ENCODE results near the gene FAM149B1.
"Not testable (repeated sequence)": the region's sequence is repeated elsewhere in the genome, so short reads cannot be mapped to it uniquely, and the experiment has no call there.

The FAM149B1 gene

GRCh38 chr10:73167783-73168464 is at the start of gene FAM149B1, which contains the start of gene ECD:
Gene FAM149B1, plus strand, starts transcription at chr10:73168119. Its CDS starts 221 bp downstream, at chr10:73168340.
Gene ECD, minus strand, starts transcription at chr10:73168008. Its CDS starts 4,071 bp downstream, at chr10:73163937.
- DNase-seq, result peak; percentile 94

GRCh38 chr10:73119457-73119856 is 48.5 kb upstream of the FAM149B1 start:
- DNase-seq, result no peak

- DNase-seq, result no peak
Observed at GRCh38 chr10:73119952-73120351, 48.0 kb upstream of the FAM149B1 start.

GRCh38 chr10:73126343-73126742 is 41.6 kb upstream of the FAM149B1 start:
- DNase-seq, result no peak

- no peak for DNase-seq
Observed at GRCh38 chr10:73131301-73131700, 36.6 kb upstream of the FAM149B1 start.

GRCh38 chr10:73131913-73132686 is 35.8 kb upstream of the FAM149B1 start:
- DNase-seq, result no peak

- DNase-seq, result no peak
Observed at GRCh38 chr10:73134727-73135126, 33.2 kb upstream of the FAM149B1 start.

GRCh38 chr10:73136627-73137026 is 31.3 kb upstream of the FAM149B1 start:
- no peak for DNase-seq

GRCh38 chr10:73139251-73139650 is 28.7 kb upstream of the FAM149B1 start:
- DNase-seq, result no peak

- no peak for DNase-seq
Observed at GRCh38 chr10:73141603-73142002, 26.3 kb upstream of the FAM149B1 start.

GRCh38 chr10:73150633-73151413 is 17.1 kb upstream of the FAM149B1 start:
- DNase-seq, result not testable (repeated sequence)

GRCh38 chr10:73152009-73152408 is 15.9 kb upstream of the FAM149B1 start:
- no peak for DNase-seq

- no peak for DNase-seq
Observed at GRCh38 chr10:73156054-73156453, 11.9 kb upstream of the FAM149B1 start.

GRCh38 chr10:73159038-73159648 is 8.8 kb upstream of the FAM149B1 start:
- DNase-seq, result peak; percentile 71

- DNase-seq, result no peak
Observed at GRCh38 chr10:73161079-73161478, 6.8 kb upstream of the FAM149B1 start.

- no peak for DNase-seq
Observed at GRCh38 chr10:73161662-73162061, 6.3 kb upstream of the FAM149B1 start.

- no peak for DNase-seq
Observed at GRCh38 chr10:73163096-73163495, 4.8 kb upstream of the FAM149B1 start.

GRCh38 chr10:73166972-73167371 is 947 bp upstream of the FAM149B1 start:
- DNase-seq, result no peak

GRCh38 chr10:73167458-73167782 is 499 bp upstream of the FAM149B1 start:
- DNase-seq, result peak; percentile 49

- no peak for DNase-seq
Observed at GRCh38 chr10:73168465-73168803, 515 bp downstream of the FAM149B1 start.

- DNase-seq, result no peak
Observed at GRCh38 chr10:73169320-73169719, 1.4 kb downstream of the FAM149B1 start.

GRCh38 chr10:73172867-73173266 is 4.9 kb downstream of the FAM149B1 start:
- DNase-seq, result no peak

Data from CD4-positive, alpha-beta T cell treated with Interleukin-21 for 1 hour (primary cell).